AG09319 (cell line): ENCODE measurements around the gene LIN7A.

Experiments used
- DNase-seq: peaks from one replicate; pipeline ENCODE4 v3.0.0-alpha.2; 2010; ENCODE audit warnings: low read depth; ENCODE audit errors: extremely low read depth
- TF ChIP-seq, protein P1 (sequence below): IDR thresholded peaks from 2 replicates; pipeline ENCODE4 v1.5.1; 2011; ENCODE audit warnings: low read depth, mild to moderate bottlenecking, inconsistent platforms, low read length, moderate library complexity

Gene LIN7A

DNA sequence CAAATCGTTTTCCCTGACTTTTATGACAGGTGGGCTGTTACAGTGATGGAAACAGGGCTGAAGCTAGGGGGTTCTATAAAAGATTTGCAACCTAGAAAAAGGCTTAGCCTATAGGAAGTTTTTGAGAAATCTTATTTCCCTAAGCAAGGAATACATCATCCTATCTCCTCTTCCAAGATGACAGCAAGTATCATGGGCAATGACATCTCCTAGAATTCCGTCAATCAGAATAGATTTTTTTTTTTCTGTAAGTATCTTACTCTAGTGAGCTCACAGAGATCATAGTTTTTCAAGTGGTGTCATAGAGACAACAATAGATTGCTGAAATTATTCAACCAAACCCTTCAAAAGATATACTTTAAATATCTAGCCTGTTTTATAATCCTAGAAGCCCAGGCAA lies 112.2 kb downstream of the LIN7A start:
- DNase-seq = no peak
- TF ChIP-seq, protein P1, sequence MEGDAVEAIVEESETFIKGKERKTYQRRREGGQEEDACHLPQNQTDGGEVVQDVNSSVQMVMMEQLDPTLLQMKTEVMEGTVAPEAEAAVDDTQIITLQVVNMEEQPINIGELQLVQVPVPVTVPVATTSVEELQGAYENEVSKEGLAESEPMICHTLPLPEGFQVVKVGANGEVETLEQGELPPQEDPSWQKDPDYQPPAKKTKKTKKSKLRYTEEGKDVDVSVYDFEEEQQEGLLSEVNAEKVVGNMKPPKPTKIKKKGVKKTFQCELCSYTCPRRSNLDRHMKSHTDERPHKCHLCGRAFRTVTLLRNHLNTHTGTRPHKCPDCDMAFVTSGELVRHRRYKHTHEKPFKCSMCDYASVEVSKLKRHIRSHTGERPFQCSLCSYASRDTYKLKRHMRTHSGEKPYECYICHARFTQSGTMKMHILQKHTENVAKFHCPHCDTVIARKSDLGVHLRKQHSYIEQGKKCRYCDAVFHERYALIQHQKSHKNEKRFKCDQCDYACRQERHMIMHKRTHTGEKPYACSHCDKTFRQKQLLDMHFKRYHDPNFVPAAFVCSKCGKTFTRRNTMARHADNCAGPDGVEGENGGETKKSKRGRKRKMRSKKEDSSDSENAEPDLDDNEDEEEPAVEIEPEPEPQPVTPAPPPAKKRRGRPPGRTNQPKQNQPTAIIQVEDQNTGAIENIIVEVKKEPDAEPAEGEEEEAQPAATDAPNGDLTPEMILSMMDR = no peak

DNA sequence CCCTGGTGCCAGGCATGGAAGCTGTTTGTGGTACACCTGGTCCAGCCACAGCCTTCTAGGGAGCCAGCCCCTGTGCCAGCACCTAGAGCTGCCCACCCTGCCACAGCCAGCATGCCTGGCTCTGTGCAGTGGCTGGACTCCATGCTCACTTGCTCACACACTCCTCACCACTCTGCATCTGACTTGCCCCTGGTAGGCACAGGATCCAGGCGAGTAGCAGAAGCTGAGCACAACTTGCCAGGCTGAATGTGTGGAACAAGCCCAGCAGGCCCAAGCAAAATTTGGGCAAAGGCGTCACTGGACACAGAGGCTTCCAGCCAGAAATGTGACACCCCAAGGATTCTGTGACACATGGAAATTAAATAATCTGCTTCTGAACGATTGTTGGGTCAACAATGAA lies 114.3 kb downstream of the LIN7A start:
- no peak for DNase-seq
- TF ChIP-seq, protein P1 = no peak

DNA sequence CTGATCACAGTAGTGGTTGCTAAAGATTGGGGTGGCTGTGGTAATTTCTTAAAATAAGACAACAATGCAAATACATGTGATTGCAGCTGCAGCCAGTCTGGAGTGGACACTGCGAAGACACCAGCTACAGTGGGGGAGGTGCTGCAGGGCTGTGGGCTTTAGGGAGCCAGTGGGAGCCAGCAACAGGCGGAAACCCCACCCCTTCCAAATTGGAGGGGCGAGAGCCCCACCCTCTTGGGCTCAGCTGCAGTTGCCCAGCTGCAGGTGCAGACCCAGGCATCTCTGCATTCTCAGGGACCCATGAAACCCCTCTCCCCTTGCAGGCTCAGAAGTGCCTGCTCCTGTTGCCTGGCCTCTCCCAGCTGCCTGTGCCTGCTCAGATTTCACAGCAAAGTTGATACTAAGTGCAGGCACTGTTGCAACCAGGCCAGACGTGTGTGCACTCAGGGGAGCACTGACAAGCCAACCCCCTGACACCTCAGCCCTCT lies 116.2 kb downstream of the LIN7A start:
- DNase-seq = no peak
- TF ChIP-seq, protein P1 = no peak

DNA sequence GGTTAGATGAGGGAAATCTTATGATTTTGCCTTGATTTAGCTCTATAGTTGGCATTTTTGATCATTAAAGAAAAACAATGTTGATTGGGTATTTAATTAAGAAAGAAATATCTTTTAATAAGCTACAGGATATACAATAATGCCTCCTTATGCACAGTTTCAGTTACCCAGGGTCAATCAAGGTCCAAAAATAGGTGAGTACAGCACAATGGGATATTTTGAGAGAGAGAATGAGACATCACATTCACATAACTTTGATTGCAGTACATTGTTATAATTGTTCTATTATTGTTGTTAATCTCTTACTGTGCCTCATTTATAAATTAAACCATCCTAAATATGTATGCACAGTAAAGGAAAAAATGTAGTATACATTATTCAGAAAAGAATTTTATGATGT lies 118.9 kb downstream of the LIN7A start:
- TF ChIP-seq, protein P1 = no peak
- DNase-seq = no peak

DNA sequence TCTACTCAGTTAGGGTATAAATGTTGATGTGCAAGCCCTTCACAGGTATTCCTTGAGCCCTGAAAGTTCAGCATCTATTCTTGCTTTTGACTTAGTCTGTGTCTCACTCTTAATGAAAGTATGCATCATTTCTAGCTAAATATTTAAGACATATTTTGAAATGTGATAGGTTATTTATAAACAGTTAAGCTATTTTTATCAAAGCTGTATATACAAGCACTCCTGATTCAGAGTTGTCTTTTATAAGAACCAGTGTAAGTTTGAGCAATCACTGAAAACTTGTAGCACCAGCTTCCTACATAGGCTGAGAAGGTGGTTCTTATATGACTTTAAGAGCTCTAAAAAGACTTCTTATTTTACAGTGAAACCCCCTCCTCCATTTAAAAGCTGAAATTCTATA lies 122.4 kb downstream of the LIN7A start:
- TF ChIP-seq, protein P1 = no peak
- DNase-seq = peak; percentile 18

DNA sequence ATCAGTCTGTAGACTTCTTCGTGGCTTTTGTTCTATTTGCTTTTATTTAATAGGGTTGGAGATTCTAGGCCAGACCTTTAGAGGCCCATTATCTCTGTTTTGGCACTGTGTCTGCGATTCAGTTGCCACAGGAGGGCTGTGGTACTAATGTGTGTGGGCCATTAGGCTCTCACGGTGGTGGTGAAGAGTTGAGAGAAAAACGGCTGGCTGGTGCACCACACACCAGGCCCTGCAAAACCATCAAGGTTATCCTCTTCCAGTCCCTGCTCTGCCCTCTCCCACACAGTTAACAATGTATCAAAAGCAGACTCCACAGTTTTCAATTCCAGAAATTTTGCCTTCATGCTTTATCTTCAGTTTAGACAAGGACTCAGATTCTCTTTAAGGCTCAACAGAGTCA lies 123.3 kb downstream of the LIN7A start:
- TF ChIP-seq, protein P1 = no peak
- no peak for DNase-seq

DNA sequence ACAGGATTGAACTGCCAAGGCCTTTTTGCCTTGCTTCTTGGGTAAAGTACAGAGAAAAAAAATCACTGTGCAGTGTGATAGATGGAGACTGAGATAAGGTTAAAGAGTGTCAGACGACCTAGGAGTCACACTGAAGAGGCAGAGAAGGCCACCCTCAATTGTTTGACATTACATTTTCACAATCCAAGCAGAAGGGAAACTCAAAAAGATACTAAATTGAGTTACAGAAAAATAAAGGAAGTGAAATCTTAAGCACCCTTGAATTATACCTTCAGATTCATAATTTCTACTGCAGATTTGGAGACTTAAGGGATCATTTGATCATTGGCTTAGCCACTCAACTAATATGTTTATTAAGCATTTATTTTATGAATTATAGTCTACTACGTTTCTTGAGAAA lies 123.9 kb downstream of the LIN7A start:
- no peak for DNase-seq
- TF ChIP-seq, protein P1 = no peak
